Esophagus muscularis mucosa (tissue), 3 donors: ENCODE measurements around the gene PTGES3L.

Source experiments
- POLR2AphosphoS5 ChIP-seq, 2 donors: sonication (generic); formaldehyde crosslinking; IDR thresholded peaks; one replicate each; pipeline ENCODE4 v1.6.1; 2017; ENCODE audit warnings: antibody characterized with exemption in 2 of 2
- TF ChIP-seq, protein P1 (sequence below), 3 experiments: fragments of 200-600 bp in 2 of 3; fragments of 450-650 bp in 1 of 3; sonication (generic) in 2 of 3; IDR thresholded peaks; one replicate each; pipeline ENCODE4 v1.5.1; 2017 to 2019; ENCODE audit warnings: antibody characterized with exemption in 3 of 3, mild to moderate bottlenecking in 2 of 3, moderate library complexity in 1 of 3

DNA sequence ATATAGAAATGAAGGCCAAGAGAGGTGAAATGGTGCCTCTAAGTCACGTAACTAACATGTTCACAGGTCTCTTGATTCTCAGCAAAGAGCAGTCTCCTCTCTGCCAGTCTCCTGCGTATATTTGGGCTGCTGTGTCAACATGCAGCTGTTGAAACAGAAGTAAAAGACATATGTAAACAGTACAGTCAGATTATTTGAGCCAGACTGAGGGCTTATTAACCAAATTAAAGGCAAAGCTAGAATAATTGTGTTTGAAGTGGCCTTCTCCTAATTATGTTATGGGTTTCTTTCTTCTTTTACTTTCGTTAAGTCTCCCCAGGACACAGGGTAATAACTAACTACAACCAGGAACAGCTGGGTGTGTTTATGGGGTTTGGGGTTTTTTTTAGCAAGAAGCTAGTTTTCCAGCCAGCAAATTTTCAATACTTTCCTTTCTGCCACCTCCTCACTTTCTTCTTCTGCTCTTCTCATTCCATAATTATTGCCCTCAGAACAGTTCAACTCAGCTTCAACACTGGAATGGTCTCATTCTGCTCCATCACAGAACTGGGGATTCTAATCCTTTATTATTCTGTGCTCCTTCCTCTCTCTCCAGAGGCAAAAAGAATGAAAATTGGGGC, 60.9 kb downstream of the PTGES3L start:
- TF ChIP-seq POLR2AphosphoS5 (IDR thresholded peaks at IDR 0.05), result no peak
- TF ChIP-seq, protein P1, sequence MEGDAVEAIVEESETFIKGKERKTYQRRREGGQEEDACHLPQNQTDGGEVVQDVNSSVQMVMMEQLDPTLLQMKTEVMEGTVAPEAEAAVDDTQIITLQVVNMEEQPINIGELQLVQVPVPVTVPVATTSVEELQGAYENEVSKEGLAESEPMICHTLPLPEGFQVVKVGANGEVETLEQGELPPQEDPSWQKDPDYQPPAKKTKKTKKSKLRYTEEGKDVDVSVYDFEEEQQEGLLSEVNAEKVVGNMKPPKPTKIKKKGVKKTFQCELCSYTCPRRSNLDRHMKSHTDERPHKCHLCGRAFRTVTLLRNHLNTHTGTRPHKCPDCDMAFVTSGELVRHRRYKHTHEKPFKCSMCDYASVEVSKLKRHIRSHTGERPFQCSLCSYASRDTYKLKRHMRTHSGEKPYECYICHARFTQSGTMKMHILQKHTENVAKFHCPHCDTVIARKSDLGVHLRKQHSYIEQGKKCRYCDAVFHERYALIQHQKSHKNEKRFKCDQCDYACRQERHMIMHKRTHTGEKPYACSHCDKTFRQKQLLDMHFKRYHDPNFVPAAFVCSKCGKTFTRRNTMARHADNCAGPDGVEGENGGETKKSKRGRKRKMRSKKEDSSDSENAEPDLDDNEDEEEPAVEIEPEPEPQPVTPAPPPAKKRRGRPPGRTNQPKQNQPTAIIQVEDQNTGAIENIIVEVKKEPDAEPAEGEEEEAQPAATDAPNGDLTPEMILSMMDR (IDR thresholded peaks at IDR 0.05), result no peak
